Keratinocyte (primary cell): Measurements from ENCODE around the gene SOD1. TPM values are rescaled to one million over a fixed set of nuclear protein-coding genes. Genes with fewer than 3 reads are reported as not detected.

Experiments
- DNase-seq: peaks from one replicate; pipeline ENCODE4 v3.0.0-alpha.2; 2011; ENCODE audit warnings: low read depth, missing footprints, low spot score
- FAIRE-seq: peaks from 2 replicates; lab custom pipeline; 2011; peaks lifted over from hg19 to GRCh38; lab: Jason Lieb, UNC
- H2AFZ ChIP-seq: 2 replicates; pipeline ENCODE4 v1.6.0; 2012; ENCODE audit warnings: low read length, control low read depth, inconsistent platforms; ENCODE audit not compliant: control insufficient read depth
- H3K27ac ChIP-seq: 2 replicates; pipeline ENCODE4 v1.5.1; 2011; ENCODE audit warnings: low read length; ENCODE audit not compliant: control insufficient read depth, insufficient read depth
- H3K27me3 ChIP-seq: 3 replicates; pipeline ENCODE4 v1.6.0; 2011; ENCODE audit warnings: low read length; ENCODE audit not compliant: control insufficient read depth, insufficient read depth; ENCODE audit errors: extremely low read depth
- H3K36me3 ChIP-seq, 2 experiments: 2 replicates in 1 of 2; 3 replicates in 1 of 2; pipeline ENCODE4 v1.5.1; 2011; ENCODE audit warnings: low read length in 2 of 2, mild to moderate bottlenecking in 1 of 2; ENCODE audit not compliant: control insufficient read depth in 2 of 2, insufficient read depth in 2 of 2; ENCODE audit errors: extremely low read depth in 1 of 2
- H3K4me1 ChIP-seq: 3 replicates; pipeline ENCODE4 v1.5.1; 2011; ENCODE audit warnings: low read length; ENCODE audit not compliant: control insufficient read depth, insufficient read depth; ENCODE audit errors: extremely low read depth
- H3K4me2 ChIP-seq: 3 replicates; pipeline ENCODE4 v1.6.0; 2011; ENCODE audit warnings: low read depth, low read length; ENCODE audit not compliant: control insufficient read depth, insufficient read depth; ENCODE audit errors: extremely low read depth
- H3K4me3 ChIP-seq, 3 experiments: fragments of 200-600 bp in 1 of 3; sonication (generic) in 1 of 3; 2 replicates in 2 of 3; 3 replicates in 1 of 3; pipeline ENCODE4 v1.5.1; 2011 to 2016; ENCODE audit warnings: low read length in 3 of 3, mild to moderate bottlenecking in 3 of 3, control low read depth in 2 of 3, inconsistent platforms in 1 of 3, low read depth in 1 of 3, mixed read lengths in 1 of 3, mixed run types in 1 of 3, moderate library complexity in 1 of 3; ENCODE audit not compliant: control insufficient read depth in 2 of 3, insufficient read depth in 2 of 3; ENCODE audit errors: extremely low read depth in 1 of 3
- H3K79me2 ChIP-seq: 2 replicates; pipeline ENCODE4 v1.6.0; 2012; ENCODE audit warnings: low read length; ENCODE audit not compliant: control insufficient read depth, insufficient read depth
- H3K9ac ChIP-seq: 3 replicates; pipeline ENCODE4 v1.6.0; 2011; ENCODE audit warnings: low read length; ENCODE audit not compliant: control insufficient read depth, insufficient read depth; ENCODE audit errors: extremely low read depth
- H3K9me1 ChIP-seq: 3 replicates; pipeline ENCODE4 v1.6.0; 2011; ENCODE audit warnings: low read length; ENCODE audit not compliant: control insufficient read depth, insufficient read depth; ENCODE audit errors: extremely low read depth
- H3K9me3 ChIP-seq: 2 replicates; pipeline ENCODE4 v1.5.1; 2012; ENCODE audit warnings: low read depth, low read length; ENCODE audit not compliant: control insufficient read depth
- H4K20me1 ChIP-seq: 3 replicates; pipeline ENCODE4 v1.6.0; 2011; ENCODE audit warnings: low read length; ENCODE audit not compliant: control insufficient read depth, insufficient read depth; ENCODE audit errors: extremely low read depth
- EZH2 ChIP-seq: IDR thresholded peaks from one replicate; pipeline ENCODE4 v1.6.1; 2012; ENCODE audit warnings: inconsistent platforms, mild to moderate bottlenecking, low read length, moderate library complexity
- dilution Hi-C: fragments of 300-500 bp; cut with MboI; formaldehyde crosslinking; loops from one replicate; pipeline ENCODE4 v1.7.0; 2020; ENCODE audit warnings: low sequenced_read_pairs; ENCODE audit not compliant: extremely low pct_ligation_motif_present
- polyA plus RNA-seq, 5 experiments: library from polyadenylated mRNA; depleted of rRNA in 3 of 5; stranded (reverse) in 3 of 5; stranded (forward) in 1 of 5; unstranded in 1 of 5; fragments of >200 nt; gene quantifications; 1 replicate in 1 of 5; 2 replicates in 3 of 5; 3 replicates in 1 of 5; pipeline versions ENCODE4 v1.2.1 to v1.2.3, GENCODE V29; 2011 to 2012; ENCODE audit warnings: missing spikeins in 2 of 5, low read depth in 1 of 5, low replicate concordance in 1 of 5
- TF ChIP-seq, protein P1 (sequence below), 3 experiments: IDR thresholded peaks in 1 of 3; conservative IDR thresholded peaks in 1 of 3; optimal IDR thresholded peaks in 1 of 3; 2 replicates in 2 of 3; 3 replicates in 1 of 3; pipeline versions ENCODE3 to v1.5.1; 2011; ENCODE audit warnings: low read length in 3 of 3, mild to moderate bottlenecking in 3 of 3, moderate library complexity in 2 of 3, control low read depth in 1 of 3, inconsistent platforms in 1 of 3; ENCODE audit not compliant: insufficient read depth in 2 of 3; ENCODE audit errors: extremely low read depth in 1 of 3

Gene SOD1
- polyA plus RNA-seq, 1 donor (not counting 4 experiments of a cell fraction or from before 2014, with no cell fraction given): 426 TPM

DNA sequence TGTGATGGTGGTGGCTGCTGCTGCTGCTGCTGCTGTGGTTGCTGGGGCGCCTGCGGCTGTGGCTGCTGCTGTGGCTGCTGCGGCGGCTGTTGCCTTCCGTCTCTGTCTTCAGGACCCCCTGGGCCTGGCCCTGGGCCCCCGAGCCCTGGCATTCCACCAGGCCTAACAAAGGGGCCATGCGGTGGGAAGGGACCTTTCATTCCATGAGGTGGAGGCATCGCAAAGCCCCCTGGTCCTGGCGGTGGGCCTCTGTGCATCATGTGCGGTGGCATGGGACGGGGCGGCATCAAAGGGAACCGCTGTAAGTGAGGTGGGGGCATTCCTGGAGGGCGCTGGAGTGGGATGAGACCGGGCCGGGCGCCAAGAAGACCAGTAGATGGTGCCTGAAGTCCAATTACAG lies 12.4 kb downstream of the SOD1 start:
- H3K36me3 ChIP-seq: peaks cover 6 to 15% of the 10 kb centered on the region in 2 experiments
- no peaks in the 10 kb centered on the region for H3K27me3 ChIP-seq
- no peak overlapping the region for H3K9ac ChIP-seq
- H3K4me1 ChIP-seq: peaks cover 24% of the 10 kb centered on the region
- H3K27ac ChIP-seq: no peak overlapping the region
- H3K9me1 ChIP-seq: no peaks in the 10 kb centered on the region
- no peak overlapping the region for H2AFZ ChIP-seq
- FAIRE-seq: no peak
- no peak for DNase-seq
- TF ChIP-seq, protein P1, sequence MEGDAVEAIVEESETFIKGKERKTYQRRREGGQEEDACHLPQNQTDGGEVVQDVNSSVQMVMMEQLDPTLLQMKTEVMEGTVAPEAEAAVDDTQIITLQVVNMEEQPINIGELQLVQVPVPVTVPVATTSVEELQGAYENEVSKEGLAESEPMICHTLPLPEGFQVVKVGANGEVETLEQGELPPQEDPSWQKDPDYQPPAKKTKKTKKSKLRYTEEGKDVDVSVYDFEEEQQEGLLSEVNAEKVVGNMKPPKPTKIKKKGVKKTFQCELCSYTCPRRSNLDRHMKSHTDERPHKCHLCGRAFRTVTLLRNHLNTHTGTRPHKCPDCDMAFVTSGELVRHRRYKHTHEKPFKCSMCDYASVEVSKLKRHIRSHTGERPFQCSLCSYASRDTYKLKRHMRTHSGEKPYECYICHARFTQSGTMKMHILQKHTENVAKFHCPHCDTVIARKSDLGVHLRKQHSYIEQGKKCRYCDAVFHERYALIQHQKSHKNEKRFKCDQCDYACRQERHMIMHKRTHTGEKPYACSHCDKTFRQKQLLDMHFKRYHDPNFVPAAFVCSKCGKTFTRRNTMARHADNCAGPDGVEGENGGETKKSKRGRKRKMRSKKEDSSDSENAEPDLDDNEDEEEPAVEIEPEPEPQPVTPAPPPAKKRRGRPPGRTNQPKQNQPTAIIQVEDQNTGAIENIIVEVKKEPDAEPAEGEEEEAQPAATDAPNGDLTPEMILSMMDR (optimal IDR thresholded peaks at IDR 0.05 in 1 of 3, IDR thresholded peaks at IDR 0.05 in 1 of 3, conservative IDR thresholded peaks at IDR 0.05 in 1 of 3; ENCODE audit: extremely low read depth in 1 of 3, insufficient read depth in 2 of 3, low read length in 3 of 3): no peak
- no peak for TF ChIP-seq EZH2
- no peaks in the 10 kb centered on the region for H3K9me3 ChIP-seq
- H3K4me3 ChIP-seq: no peak overlapping the region
- dilution Hi-C loops: no loop called here
- no peaks in the 10 kb centered on the region for H3K79me2 ChIP-seq
- H3K4me2 ChIP-seq: no peak overlapping the region
- no peaks in the 10 kb centered on the region for H4K20me1 ChIP-seq

DNA sequence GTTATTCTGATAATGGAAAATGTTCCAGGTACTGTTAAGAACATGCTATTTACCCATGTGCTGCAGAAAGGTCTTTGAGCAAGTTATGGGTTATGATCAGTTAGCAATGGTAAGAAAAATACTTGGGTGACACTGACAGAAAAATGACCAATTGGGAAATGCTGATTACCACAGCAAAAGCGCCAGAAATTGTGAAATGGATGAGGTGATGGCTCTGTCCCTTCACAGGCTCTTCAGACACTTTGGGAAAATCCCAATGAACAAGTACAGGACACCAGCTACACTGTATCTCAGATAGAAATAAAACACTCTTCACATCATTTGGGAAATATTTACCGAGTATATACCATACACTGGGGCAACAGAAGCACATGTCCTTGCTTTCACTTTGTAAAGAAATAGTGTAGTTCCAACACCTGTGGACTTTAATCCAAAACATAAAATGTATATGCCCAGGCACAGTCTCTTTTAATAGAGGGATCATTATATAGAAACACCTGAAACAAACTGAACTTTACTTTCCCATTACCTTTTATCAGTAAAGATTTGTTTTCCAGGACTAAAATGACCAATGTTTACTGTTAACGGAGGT lies 13.9 kb downstream of the SOD1 start:
- TF ChIP-seq, protein P1 (optimal IDR thresholded peaks at IDR 0.05 in 1 of 3, IDR thresholded peaks at IDR 0.05 in 1 of 3, conservative IDR thresholded peaks at IDR 0.05 in 1 of 3; ENCODE audit: extremely low read depth in 1 of 3, insufficient read depth in 2 of 3, low read length in 3 of 3): no peak
- no peak for TF ChIP-seq EZH2
- Histone ChIP-seq H3K79me2 (no peaks in the 10 kb centered on the region), H4K20me1 (no peaks in the 10 kb centered on the region), H2AFZ (no peak overlapping the region), H3K9me1 (no peaks in the 10 kb centered on the region), H3K9me3 (no peaks in the 10 kb centered on the region), H3K4me1 (peaks cover 10% of the 10 kb centered on the region), H3K27ac (no peak overlapping the region), H3K36me3 (peaks cover 4 to 12% of the 10 kb centered on the region in 2 experiments), H3K9ac (no peak overlapping the region), H3K4me2 (no peak overlapping the region), H3K4me3 (no peak overlapping the region), H3K27me3 (no peaks in the 10 kb centered on the region)
- dilution Hi-C loops: no loop called here
- DNase-seq: no peak
- no peak for FAIRE-seq
